HG03108 (cell line): Measurements from ENCODE around the gene SNRNP40.

Source experiments
- ATAC-seq: cut with Tn5 transposase; IDR thresholded peaks from one replicate; pipeline ENCODE4 v1.9.1; 2021; ENCODE audit warnings: moderate library complexity; ENCODE audit not compliant: unreplicated experiment

SNRNP40 gene

GRCh38 chr1:31296486-31297276 lies at the start of gene SNRNP40, which contains the start of gene ZCCHC17:
Gene SNRNP40, minus strand, starts transcription at chr1:31296788. Its CDS starts 37 bp downstream, at chr1:31296751.
Gene ZCCHC17, plus strand, starts transcription at chr1:31297032. Its CDS starts 13,067 bp downstream, at chr1:31310099.
- peak; percentile 87 for ATAC-seq

GRCh38 chr1:31345635-31346034 lies 49.0 kb upstream of the SNRNP40 start:
- no peak for ATAC-seq

- ATAC-seq, result no peak
These were observed 47.9 kb upstream of the SNRNP40 start for GRCh38 chr1:31344503-31344902.

- ATAC-seq, result no peak
These were observed 40.3 kb upstream of the SNRNP40 start for GRCh38 chr1:31336687-31337467.

- ATAC-seq, result no peak
These were observed 38.4 kb upstream of the SNRNP40 start for GRCh38 chr1:31335007-31335406.

- no peak for ATAC-seq
These were observed 30.8 kb upstream of the SNRNP40 start for GRCh38 chr1:31327381-31327780.

- no peak for ATAC-seq
These were observed 29.9 kb upstream of the SNRNP40 start for GRCh38 chr1:31326461-31326860.

- ATAC-seq, result no peak
These were observed 28.4 kb upstream of the SNRNP40 start for GRCh38 chr1:31324992-31325391.

GRCh38 chr1:31324093-31324492 lies 27.5 kb upstream of the SNRNP40 start:
- no peak for ATAC-seq

GRCh38 chr1:31318146-31318545 lies 21.6 kb upstream of the SNRNP40 start:
- no peak for ATAC-seq

- ATAC-seq, result no peak
These were observed 19.3 kb upstream of the SNRNP40 start for GRCh38 chr1:31315902-31316301.

GRCh38 chr1:31310198-31310597 lies 13.6 kb upstream of the SNRNP40 start:
- no peak for ATAC-seq

- no peak for ATAC-seq
These were observed 11.4 kb upstream of the SNRNP40 start for GRCh38 chr1:31308036-31308435.

- no peak for ATAC-seq
These were observed 9.7 kb upstream of the SNRNP40 start for GRCh38 chr1:31306278-31306677.

GRCh38 chr1:31302709-31303441 lies 6.3 kb upstream of the SNRNP40 start:
- no peak for ATAC-seq

- ATAC-seq, result no peak
These were observed 3.6 kb upstream of the SNRNP40 start for GRCh38 chr1:31300193-31300592.

GRCh38 chr1:31299365-31299764 lies 2.8 kb upstream of the SNRNP40 start:
- ATAC-seq, result no peak

- no peak for ATAC-seq
These were observed 974 bp upstream of the SNRNP40 start for GRCh38 chr1:31297277-31298247.

GRCh38 chr1:31295874-31296485 lies 608 bp downstream of the SNRNP40 start:
- no peak for ATAC-seq

- no peak for ATAC-seq
These were observed 7.6 kb downstream of the SNRNP40 start for GRCh38 chr1:31289021-31289420.
